Vagina (tissue), 2 donors: ENCODE measurements around the gene BIRC6. TPM values are rescaled to one million over a fixed set of nuclear protein-coding genes. Genes with fewer than 3 reads are reported as not detected.

Experiments used
- DNase-seq, 2 donors: peaks; one replicate each; pipeline ENCODE4 v3.0.0-alpha.2; 2017; ENCODE audit errors: extremely low spot score in 2 of 2
- H3K27ac ChIP-seq: fragments of 200-600 bp; sonication (generic); one replicate; pipeline ENCODE4 v1.5.1; 2019
- H3K27me3 ChIP-seq: fragments of 200-600 bp; sonication (generic); one replicate; pipeline ENCODE4 v1.5.1; 2019
- H3K36me3 ChIP-seq, 2 donors: fragments of 200-600 bp; sonication (generic); one replicate each; pipeline ENCODE4 v1.5.1; 2017 to 2019
- H3K4me1 ChIP-seq: fragments of 200-600 bp; sonication (generic); one replicate; pipeline ENCODE4 v1.5.1; 2019
- H3K4me3 ChIP-seq, 2 donors: fragments of 200-600 bp; sonication (generic); 1 replicate in 1 of 2; 2 replicates in 1 of 2; pipeline ENCODE4 v1.5.1; 2016 to 2019
- H3K9me3 ChIP-seq: fragments of 200-600 bp; sonication (generic); one replicate; pipeline ENCODE4 v1.5.1; 2019
- CTCF ChIP-seq, 3 experiments: fragments of 450-650 bp in 2 of 3; fragments of 200-600 bp in 1 of 3; sonication (generic) in 1 of 3; IDR thresholded peaks; one replicate each; pipeline ENCODE4 v1.5.1; 2017 to 2019; ENCODE audit warnings: antibody characterized with exemption in 3 of 3, mild to moderate bottlenecking in 2 of 3, moderate library complexity in 2 of 3
- POLR2A ChIP-seq, 2 donors: fragments of 450-650 bp; IDR thresholded peaks; one replicate each; pipeline ENCODE4 v1.6.1; 2017; ENCODE audit warnings: antibody characterized with exemption in 2 of 2, mild to moderate bottlenecking in 2 of 2, moderate library complexity in 2 of 2
- POLR2AphosphoS5 ChIP-seq, 2 donors: sonication (generic); formaldehyde crosslinking; IDR thresholded peaks; one replicate each; pipeline ENCODE4 v1.9.0; 2017; ENCODE audit warnings: antibody characterized with exemption in 2 of 2, mild to moderate bottlenecking in 2 of 2, low read depth in 1 of 2; ENCODE audit not compliant: insufficient read depth in 1 of 2
- intact Hi-C: fragments of 100-400 bp; cut with DNase I; formaldehyde crosslinking; loops from one replicate; pipeline ENCODE4 v1.15.1; 2023
- total RNA-seq: library from RNA; depleted of rRNA; stranded (reverse); fragments of >200 nt; gene quantifications from one replicate; pipeline ENCODE4 v1.2.3, GENCODE V29; 2016

Gene BIRC6
- total RNA-seq, 1 donor from 2014 or later = 92.8 TPM

DNA sequence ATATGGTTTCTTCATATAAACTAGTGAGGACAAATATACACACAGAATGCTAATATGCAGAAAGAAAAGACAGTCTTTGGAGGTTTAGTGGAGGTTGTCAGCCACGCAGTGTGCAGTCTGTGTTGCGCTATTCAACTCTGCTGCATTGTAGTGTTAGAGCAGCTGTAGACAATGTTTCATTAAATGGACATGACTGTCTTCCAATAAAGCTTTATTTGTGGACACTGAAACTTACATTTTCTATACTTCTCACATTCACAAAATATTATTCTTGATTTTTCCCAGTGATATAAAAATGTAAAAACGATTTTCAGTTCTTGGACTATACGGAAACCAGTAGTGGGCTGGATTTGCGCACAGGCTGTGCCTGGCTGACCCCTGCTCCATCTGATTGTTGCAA, 284.4 kb downstream of the BIRC6 start:
- H3K36me3 ChIP-seq = peaks cover 0 to 54% of the 10 kb centered on the region in 2 donors
- intact Hi-C loops = no loop called here

DNA sequence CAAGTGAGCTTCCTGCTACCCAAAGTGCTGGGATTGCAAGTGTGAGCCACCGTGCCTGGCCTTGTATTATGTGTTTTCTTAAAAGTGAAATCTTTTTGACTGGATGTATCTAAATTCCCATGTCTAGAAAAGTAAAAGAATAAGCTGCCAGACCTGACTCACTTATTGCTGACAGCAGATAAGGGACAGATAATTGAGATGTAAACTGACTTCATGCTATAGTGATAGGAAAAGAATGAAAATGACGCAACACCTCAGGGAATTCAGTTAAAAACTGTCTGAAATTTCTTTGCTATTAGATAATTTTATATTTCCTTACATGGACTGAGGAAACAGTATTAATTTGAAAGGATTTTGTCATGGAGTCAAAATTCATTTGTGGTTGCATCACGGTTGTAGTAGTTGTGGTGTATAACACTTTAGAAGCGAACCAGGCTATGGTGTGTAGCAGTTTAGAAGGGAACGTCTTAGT, 290.4 kb downstream of the BIRC6 start:
- H3K27ac ChIP-seq = no peak overlapping the region
- peaks cover 0 to 45% of the 10 kb centered on the region in 2 donors for H3K36me3 ChIP-seq
- no peak overlapping the region for H3K4me3 ChIP-seq
- H3K9me3 ChIP-seq = no peaks in the 10 kb centered on the region
- no peaks in the 10 kb centered on the region for H3K27me3 ChIP-seq
- no peak for DNase-seq
- H3K4me1 ChIP-seq = no peaks in the 10 kb centered on the region
- intact Hi-C loops = no loop called here
- TF ChIP-seq CTCF (IDR thresholded peaks at IDR 0.05) = no peak
- no peak for TF ChIP-seq POLR2A (IDR thresholded peaks at IDR 0.05)

More for the DNA sequence above, 284.4 kb downstream of the BIRC6 start:
- no peak overlapping the region for H3K4me3 ChIP-seq
- no peak overlapping the region for H3K27ac ChIP-seq
- TF ChIP-seq CTCF (IDR thresholded peaks at IDR 0.05) = no peak
- no peak for TF ChIP-seq POLR2A (IDR thresholded peaks at IDR 0.05)
- no peak for TF ChIP-seq POLR2AphosphoS5 (IDR thresholded peaks at IDR 0.05; ENCODE audit: insufficient read depth in 1 of 2, low read depth in 1 of 2)
- H3K9me3 ChIP-seq = no peaks in the 10 kb centered on the region
- H3K4me1 ChIP-seq = no peaks in the 10 kb centered on the region
- no peaks in the 10 kb centered on the region for H3K27me3 ChIP-seq
- DNase-seq = no peak

- no peak for TF ChIP-seq POLR2A (IDR thresholded peaks at IDR 0.05)
- TF ChIP-seq POLR2AphosphoS5 (IDR thresholded peaks at IDR 0.05; ENCODE audit: insufficient read depth in 1 of 2, low read depth in 1 of 2) = no peak
- TF ChIP-seq CTCF (IDR thresholded peaks at IDR 0.05) = no peak
- H3K27me3 ChIP-seq = no peaks in the 10 kb centered on the region
- peaks cover 0 to 28% of the 10 kb centered on the region in 2 donors for H3K36me3 ChIP-seq
- DNase-seq = no peak
- no peak overlapping the region for H3K4me3 ChIP-seq
- intact Hi-C loops = no loop called here
- no peaks in the 10 kb centered on the region for H3K9me3 ChIP-seq
- no peaks in the 10 kb centered on the region for H3K4me1 ChIP-seq
- H3K27ac ChIP-seq = no peak overlapping the region
These were observed 295.9 kb downstream of the BIRC6 start for GRCh38 chr2:32652555-32653209.

- TF ChIP-seq POLR2A (IDR thresholded peaks at IDR 0.05) (no peak), POLR2AphosphoS5 (IDR thresholded peaks at IDR 0.05; ENCODE audit: insufficient read depth in 1 of 2, low read depth in 1 of 2) (no peak), CTCF (IDR thresholded peaks at IDR 0.05) (no peak)
- Histone ChIP-seq H3K27me3 (no peaks in the 10 kb centered on the region), H3K9me3 (no peaks in the 10 kb centered on the region), H3K4me3 (no peak overlapping the region), H3K36me3 (peaks cover 0 to 9% of the 10 kb centered on the region in 2 donors), H3K4me1 (no peaks in the 10 kb centered on the region), H3K27ac (no peak overlapping the region)
- intact Hi-C loops = no loop called here
- DNase-seq = no peak
These were observed 299.2 kb downstream of the BIRC6 start for GRCh38 chr2:32656069-32656468.

DNA sequence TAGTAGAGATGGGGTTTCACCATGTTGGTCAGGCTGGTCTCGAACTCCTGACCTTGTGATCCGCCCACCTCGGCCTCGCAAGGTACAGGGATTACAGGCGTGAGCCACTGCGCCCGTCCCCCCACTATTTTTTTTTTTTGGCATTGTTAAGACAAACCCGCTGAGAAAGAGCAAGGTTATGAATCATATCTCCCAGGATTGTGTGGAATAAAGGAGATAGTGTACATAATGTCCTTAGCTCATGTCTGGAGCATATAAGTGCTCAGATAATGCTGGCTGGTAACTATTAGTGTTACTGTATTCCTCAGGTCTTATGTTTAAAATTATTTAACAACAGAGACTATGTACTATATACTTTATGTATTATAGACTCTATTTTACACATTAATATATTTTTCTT, 307.0 kb downstream of the BIRC6 start:
- no peaks in the 10 kb centered on the region for H3K4me1 ChIP-seq
- H3K4me3 ChIP-seq = no peak overlapping the region
- no peak overlapping the region for H3K27ac ChIP-seq
- H3K27me3 ChIP-seq = no peaks in the 10 kb centered on the region
- no peak for DNase-seq
- no peaks in the 10 kb centered on the region for H3K36me3 ChIP-seq
- TF ChIP-seq POLR2AphosphoS5 (IDR thresholded peaks at IDR 0.05; ENCODE audit: insufficient read depth in 1 of 2, low read depth in 1 of 2) (no peak), CTCF (IDR thresholded peaks at IDR 0.05) (no peak), POLR2A (IDR thresholded peaks at IDR 0.05) (no peak)
- intact Hi-C loops = no loop called here
- no peaks in the 10 kb centered on the region for H3K9me3 ChIP-seq
